Thyroid gland (tissue), 4 donors: ENCODE measurements around the gene CCDC194.

ENCODE experiments used
- CTCF ChIP-seq, 6 experiments: fragments of 200-600 bp in 3 of 6; fragments of 450-650 bp in 3 of 6; sonication (generic) in 3 of 6; IDR thresholded peaks; one replicate each; pipeline ENCODE4 v1.5.1; 2016 to 2019; ENCODE audit warnings: antibody characterized with exemption in 6 of 6, mild to moderate bottlenecking in 2 of 6, inconsistent platforms in 1 of 6, moderate library complexity in 1 of 6
- POLR2A ChIP-seq, 2 donors: fragments of 450-650 bp; IDR thresholded peaks; one replicate each; pipeline ENCODE4 v1.6.1; 2017; ENCODE audit warnings: antibody characterized with exemption in 2 of 2, mild to moderate bottlenecking in 2 of 2, moderate library complexity in 1 of 2

GRCh38 chr19:17352608-17353280, 41.3 kb downstream of the CCDC194 start:
- TF ChIP-seq POLR2A (IDR thresholded peaks at IDR 0.05): no peak
- TF ChIP-seq CTCF (IDR thresholded peaks at IDR 0.05): no peak
